Loucy (cell line): ENCODE results near the gene CD79A.
A peak's percentile ranks its signal among the peaks of the same experiment; 100 is the strongest.

Experiments used
- H2AFZ ChIP-seq: fragments of 200-600 bp; sonication (generic); 2 replicates; pipeline ENCODE4 v1.6.0; 2016; ENCODE audit warnings: antibody characterized with exemption, mild to moderate bottlenecking, low read length, moderate library complexity
- H3F3A ChIP-seq: fragments of 200-600 bp; 2 replicates; pipeline ENCODE4 v1.6.0; 2016; ENCODE audit warnings: antibody characterized with exemption, low read depth, mild to moderate bottlenecking
- H3K27me3 ChIP-seq: fragments of 200-600 bp; sonication (generic); 2 replicates; pipeline ENCODE4 v1.6.1; 2014; ENCODE audit warnings: low read length, mild to moderate bottlenecking; ENCODE audit not compliant: insufficient read depth, poor library complexity, severe bottlenecking
- H3K36me3 ChIP-seq: fragments of 200-600 bp; sonication (generic); 2 replicates; pipeline ENCODE4 v1.6.1; 2016; ENCODE audit warnings: low read length; ENCODE audit not compliant: insufficient read depth
- H3K4me1 ChIP-seq: fragments of 200-600 bp; sonication (generic); 2 replicates; pipeline ENCODE4 v1.5.1; 2014; ENCODE audit warnings: low read length, mild to moderate bottlenecking; ENCODE audit not compliant: insufficient read depth, poor library complexity, severe bottlenecking
- H3K4me2 ChIP-seq: fragments of 200-600 bp; sonication (generic); 2 replicates; pipeline ENCODE4 v1.6.0; 2014; ENCODE audit warnings: antibody characterized with exemption, low read length, low read depth, mild to moderate bottlenecking; ENCODE audit not compliant: poor library complexity, severe bottlenecking
- H3K4me3 ChIP-seq: fragments of 200-600 bp; sonication (generic); 2 replicates; pipeline ENCODE4 v1.5.1; 2014; ENCODE audit warnings: low read length, mild to moderate bottlenecking, mixed read lengths; ENCODE audit not compliant: poor library complexity, severe bottlenecking
- H3K79me2 ChIP-seq: fragments of 200-600 bp; sonication (generic); 2 replicates; pipeline ENCODE4 v1.6.1; 2014; ENCODE audit warnings: low read length; ENCODE audit not compliant: insufficient read depth
- H3K9ac ChIP-seq: fragments of 200-600 bp; sonication (generic); 2 replicates; pipeline ENCODE4 v1.6.0; 2014; ENCODE audit warnings: mild to moderate bottlenecking, low read depth, low read length, moderate library complexity; ENCODE audit not compliant: poor library complexity, severe bottlenecking
- H3K9me2 ChIP-seq: fragments of 200-600 bp; sonication (generic); replicated peaks from 2 replicates; pipeline ENCODE4 v1.6.1; 2016; ENCODE audit warnings: low read depth, low read length, mixed read lengths
- H3K9me3 ChIP-seq: fragments of 200-600 bp; sonication (generic); 2 replicates; pipeline ENCODE4 v1.6.1; 2014; ENCODE audit warnings: mild to moderate bottlenecking, antibody characterized with exemption, low read length, low read depth; ENCODE audit not compliant: insufficient read depth
- H4K20me1 ChIP-seq: fragments of 200-600 bp; sonication (generic); 2 replicates; pipeline ENCODE4 v1.6.0; 2014; ENCODE audit warnings: antibody characterized with exemption, low read length, mild to moderate bottlenecking; ENCODE audit not compliant: insufficient read depth, poor library complexity, severe bottlenecking
- CTCF ChIP-seq: fragments of 200-600 bp; sonication (generic); conservative IDR thresholded peaks from 2 replicates; pipeline ENCODE4 v1.5.1; 2014; ENCODE audit warnings: mild to moderate bottlenecking, antibody characterized with exemption, low read length
- EZH2phosphoT487 ChIP-seq: fragments of 200-600 bp; IDR thresholded peaks from 2 replicates; pipeline ENCODE4 v1.6.1; 2018; ENCODE audit warnings: antibody characterized with exemption, mild to moderate bottlenecking, moderate library complexity, borderline replicate concordance

The CD79A gene

GRCh38 chr19:41879080-41879479 is 2.0 kb downstream of the CD79A start:
- Histone ChIP-seq H3K9me2 (no peaks in the 10 kb centered on the region), H3K36me3 (no peaks in the 10 kb centered on the region), H4K20me1 (no peaks in the 10 kb centered on the region), H3K9ac (peak overlapping the region; percentile 81), H3K4me3 (peak overlapping the region; percentile 77), H3K4me2 (peak overlapping the region; percentile 89), H3K79me2 (peaks cover 35% of the 10 kb centered on the region), H3F3A (peaks cover 16% of the 10 kb centered on the region), H3K27me3 (no peaks in the 10 kb centered on the region), H3K4me1 (peaks cover 33% of the 10 kb centered on the region), H2AFZ (no peak overlapping the region), H3K9me3 (no peaks in the 10 kb centered on the region)
- no peak for TF ChIP-seq EZH2phosphoT487

GRCh38 chr19:41879670-41880328 is 2.7 kb downstream of the CD79A start:
- H3K36me3 ChIP-seq, result no peaks in the 10 kb centered on the region
- H3K4me2 ChIP-seq, result peak overlapping the region; percentile 89
- H3K27me3 ChIP-seq, result no peaks in the 10 kb centered on the region
- H3K79me2 ChIP-seq, result peaks cover 42% of the 10 kb centered on the region
- H2AFZ ChIP-seq, result no peak overlapping the region
- H4K20me1 ChIP-seq, result peaks cover 5% of the 10 kb centered on the region
- H3K9ac ChIP-seq, result peak overlapping the region; percentile 35
- H3K4me3 ChIP-seq, result no peak overlapping the region
- H3K4me1 ChIP-seq, result peaks cover 35% of the 10 kb centered on the region
- no peak for TF ChIP-seq EZH2phosphoT487
- no peak for TF ChIP-seq CTCF
- H3F3A ChIP-seq, result peaks cover 16% of the 10 kb centered on the region
- no peaks in the 10 kb centered on the region for H3K9me2 ChIP-seq
- H3K9me3 ChIP-seq, result no peaks in the 10 kb centered on the region

- peaks cover 10% of the 10 kb centered on the region for H4K20me1 ChIP-seq
- TF ChIP-seq EZH2phosphoT487 (no peak), CTCF (no peak)
- H2AFZ ChIP-seq, result no peak overlapping the region
- H3K9ac ChIP-seq, result no peak overlapping the region
- peaks cover 39% of the 10 kb centered on the region for H3K4me1 ChIP-seq
- no peak overlapping the region for H3K4me3 ChIP-seq
- H3K4me2 ChIP-seq, result no peak overlapping the region
- no peaks in the 10 kb centered on the region for H3K36me3 ChIP-seq
- H3K9me2 ChIP-seq, result no peaks in the 10 kb centered on the region
- peaks cover 16% of the 10 kb centered on the region for H3F3A ChIP-seq
- no peaks in the 10 kb centered on the region for H3K9me3 ChIP-seq
- H3K79me2 ChIP-seq, result peaks cover 47% of the 10 kb centered on the region
- H3K27me3 ChIP-seq, result no peaks in the 10 kb centered on the region
Observed at GRCh38 chr19:41880329-41880708, 3.2 kb downstream of the CD79A start.
